HG03196 (cell line): ENCODE results near the gene TRMT112.
A peak's percentile ranks its signal among the peaks of the same experiment; 100 is the strongest.

Experiments
- ATAC-seq: cut with Tn5 transposase; IDR thresholded peaks from one replicate; pipeline ENCODE4 v1.9.1; 2021; ENCODE audit not compliant: unreplicated experiment

TRMT112 gene

DNA sequence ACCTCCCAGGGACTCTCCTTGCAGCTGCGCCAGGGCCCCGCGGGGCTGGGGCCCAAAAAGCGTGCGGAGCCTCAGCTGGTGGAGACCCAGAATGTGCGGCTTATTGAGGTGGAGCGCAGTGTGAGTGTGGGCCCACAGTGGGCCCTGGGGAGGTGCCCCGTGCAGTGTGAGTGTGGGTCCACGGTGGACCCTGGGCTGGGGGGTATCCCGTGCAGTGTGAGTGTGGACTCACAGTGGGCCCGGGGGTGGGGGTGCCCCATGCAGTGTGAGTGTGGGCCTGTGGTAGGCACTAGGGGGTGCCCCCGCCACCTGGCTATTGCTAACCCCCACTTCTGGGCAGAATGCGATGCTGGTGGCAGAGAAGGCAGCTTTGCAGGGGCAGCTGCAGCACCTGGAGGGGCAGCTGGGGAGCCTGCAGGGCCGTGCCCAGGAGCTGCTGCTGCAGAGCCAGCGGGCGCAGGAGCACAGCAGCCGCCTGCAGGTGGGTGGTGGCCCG, 33.8 kb upstream of the TRMT112 start:
- ATAC-seq, result no peak

DNA sequence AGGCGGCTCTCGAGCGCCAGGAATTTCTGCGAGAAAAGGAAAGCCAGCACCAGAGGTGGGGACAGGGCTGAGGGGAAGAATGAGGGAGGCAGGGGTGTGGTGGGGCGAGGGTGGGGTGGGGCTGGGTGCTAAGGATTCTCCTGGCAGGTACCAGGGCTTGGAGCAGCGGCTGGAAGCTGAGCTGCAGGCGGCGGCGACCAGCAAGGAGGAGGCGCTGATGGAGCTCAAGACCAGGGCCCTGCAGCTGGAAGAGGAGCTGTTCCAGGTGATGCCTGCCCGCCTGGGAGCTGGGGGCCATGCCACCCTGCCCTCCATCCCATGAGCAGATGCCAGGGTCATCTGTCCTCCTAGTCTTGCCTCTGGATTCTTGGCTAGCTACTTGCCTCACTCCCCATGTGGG, 32.0 kb upstream of the TRMT112 start:
- ATAC-seq, result no peak

DNA sequence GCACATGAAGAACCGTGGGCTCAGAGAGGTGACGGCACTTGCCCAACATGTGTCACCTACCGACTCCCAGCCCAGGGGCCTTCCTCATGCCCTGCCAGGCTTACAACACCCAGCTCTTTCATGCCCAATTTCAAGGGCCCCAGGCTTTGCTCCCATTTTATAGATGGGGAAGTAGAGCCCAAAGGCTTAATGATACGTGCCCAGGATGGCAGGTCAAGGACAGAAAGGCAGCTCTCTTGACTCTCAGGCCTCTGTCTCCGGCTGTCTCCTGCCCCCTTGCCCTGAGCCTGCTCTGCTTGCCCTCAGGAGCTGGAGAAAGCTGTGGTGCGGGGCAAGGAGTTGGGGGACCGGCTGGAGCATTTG, 31.6 kb upstream of the TRMT112 start:
- ATAC-seq, result no peak

DNA sequence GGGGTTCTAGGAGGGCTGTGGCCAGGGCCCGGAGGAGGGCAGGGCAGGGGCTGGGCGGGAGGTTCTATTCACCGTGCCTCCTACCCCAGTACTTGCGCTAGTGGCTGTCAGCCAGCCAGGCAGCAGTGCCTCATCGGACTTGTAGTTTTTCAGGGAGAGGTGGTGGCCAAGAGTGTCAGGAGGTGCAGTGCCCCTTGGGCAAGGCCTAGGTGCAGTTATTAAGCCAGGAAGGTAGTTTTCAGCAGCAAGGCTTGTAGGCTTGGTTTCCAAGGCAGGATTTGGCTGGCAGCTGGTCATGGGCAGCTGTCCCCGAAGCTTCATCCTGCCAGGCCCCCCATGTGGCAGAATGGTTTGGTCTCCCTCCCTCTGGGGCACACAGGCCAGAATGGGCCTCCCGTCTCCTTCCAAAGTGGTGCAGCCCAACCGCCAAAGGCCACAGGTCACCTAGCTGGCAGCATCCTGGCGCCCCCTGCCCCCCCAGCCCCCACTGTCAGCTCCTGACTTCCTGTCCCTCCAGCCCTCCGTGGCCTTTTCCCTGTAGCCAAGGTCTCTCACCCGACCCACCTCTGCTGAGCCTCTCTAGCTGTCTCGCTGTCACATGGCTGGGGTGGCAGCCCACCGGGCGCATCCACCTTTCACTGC, 31.1 kb upstream of the TRMT112 start:
- no peak for ATAC-seq

DNA sequence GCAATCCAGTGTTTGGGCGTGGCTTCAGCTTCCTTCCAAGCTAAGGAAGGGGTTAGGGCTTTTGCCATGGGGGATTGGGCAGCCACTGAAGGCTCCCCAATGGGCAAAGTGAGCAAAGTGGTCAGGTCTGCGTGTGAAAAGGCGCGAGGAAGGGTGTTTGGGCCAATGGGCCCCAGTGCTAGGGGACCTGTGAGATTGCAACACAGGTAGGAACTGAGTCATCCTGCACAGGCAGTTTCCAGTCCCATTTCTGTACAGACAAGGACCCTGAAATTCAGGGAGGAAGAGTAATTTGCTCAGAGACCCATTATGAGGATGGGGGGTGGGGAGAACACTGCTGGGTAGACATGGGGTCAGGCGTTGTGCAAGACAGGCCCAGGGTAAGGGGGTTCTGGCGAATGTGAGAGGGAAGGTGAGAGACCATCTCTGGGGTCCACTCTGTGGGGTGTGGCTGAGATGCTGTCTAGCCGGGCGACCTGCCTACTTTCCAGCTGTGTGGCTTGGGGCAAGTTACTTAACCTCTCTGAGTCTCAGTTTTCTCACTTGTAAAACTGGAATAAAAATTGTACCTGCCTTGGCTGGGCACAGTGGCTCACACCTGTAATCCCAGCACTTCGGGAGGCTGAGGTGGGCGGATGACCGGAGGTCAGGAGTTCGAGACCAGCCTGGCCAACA, 30.0 kb upstream of the TRMT112 start:
- ATAC-seq, result no peak

DNA sequence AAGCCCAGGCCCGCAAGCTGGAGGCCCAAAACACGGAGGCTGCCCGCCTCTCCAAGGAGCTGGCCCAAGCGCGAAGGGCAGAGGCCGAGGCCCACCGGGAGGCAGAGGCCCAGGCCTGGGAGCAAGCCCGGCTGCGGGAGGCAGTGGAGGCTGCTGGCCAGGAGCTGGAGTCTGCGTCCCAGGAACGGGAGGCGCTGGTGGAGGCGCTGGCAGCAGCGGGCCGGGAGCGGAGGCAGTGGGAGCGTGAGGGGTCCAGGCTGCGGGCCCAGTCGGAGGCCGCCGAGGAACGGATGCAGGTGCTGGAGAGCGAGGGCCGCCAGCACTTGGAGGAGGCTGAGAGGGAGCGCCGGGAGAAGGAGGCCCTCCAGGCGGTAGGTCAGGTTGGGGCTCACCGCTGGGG, 27.4 kb upstream of the TRMT112 start:
- no peak for ATAC-seq

DNA sequence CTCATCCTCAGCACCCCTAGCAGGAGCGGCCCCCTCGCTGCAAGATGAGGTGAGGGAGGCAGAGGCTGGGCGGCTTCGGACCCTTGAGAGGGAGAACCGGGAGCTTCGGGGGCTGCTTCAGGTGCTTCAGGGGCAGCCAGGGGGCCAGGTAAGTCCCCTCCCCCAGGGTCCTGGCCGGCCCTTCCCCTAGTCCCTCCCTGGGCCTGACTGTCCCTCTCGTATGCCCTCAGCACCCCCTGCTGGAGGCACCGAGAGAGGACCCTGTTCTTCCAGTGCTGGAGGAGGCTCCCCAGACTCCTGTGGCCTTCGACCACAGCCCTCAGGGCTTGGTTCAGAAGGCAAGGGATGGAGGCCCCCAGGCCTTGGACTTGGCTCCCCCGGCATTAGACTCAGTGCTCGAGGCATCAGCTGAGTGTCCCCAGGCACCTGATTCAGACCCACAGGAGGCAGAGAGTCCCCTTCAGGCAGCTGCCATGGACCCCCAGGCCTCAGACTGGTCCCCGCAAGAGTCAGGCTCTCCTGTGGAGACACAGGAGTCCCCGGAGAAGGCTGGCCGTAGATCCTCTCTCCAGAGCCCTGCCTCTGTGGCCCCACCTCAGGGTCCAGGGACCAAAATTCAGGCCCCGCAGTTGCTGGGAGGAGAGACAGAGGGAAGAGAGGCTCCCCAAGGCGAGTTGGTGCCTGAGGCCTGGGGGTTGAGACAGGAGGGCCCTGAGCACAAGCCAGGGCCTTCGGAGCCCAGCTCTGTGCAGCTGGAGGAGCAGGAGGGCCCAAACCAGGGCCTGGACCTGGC, 26.6 kb upstream of the TRMT112 start:
- no peak for ATAC-seq

DNA sequence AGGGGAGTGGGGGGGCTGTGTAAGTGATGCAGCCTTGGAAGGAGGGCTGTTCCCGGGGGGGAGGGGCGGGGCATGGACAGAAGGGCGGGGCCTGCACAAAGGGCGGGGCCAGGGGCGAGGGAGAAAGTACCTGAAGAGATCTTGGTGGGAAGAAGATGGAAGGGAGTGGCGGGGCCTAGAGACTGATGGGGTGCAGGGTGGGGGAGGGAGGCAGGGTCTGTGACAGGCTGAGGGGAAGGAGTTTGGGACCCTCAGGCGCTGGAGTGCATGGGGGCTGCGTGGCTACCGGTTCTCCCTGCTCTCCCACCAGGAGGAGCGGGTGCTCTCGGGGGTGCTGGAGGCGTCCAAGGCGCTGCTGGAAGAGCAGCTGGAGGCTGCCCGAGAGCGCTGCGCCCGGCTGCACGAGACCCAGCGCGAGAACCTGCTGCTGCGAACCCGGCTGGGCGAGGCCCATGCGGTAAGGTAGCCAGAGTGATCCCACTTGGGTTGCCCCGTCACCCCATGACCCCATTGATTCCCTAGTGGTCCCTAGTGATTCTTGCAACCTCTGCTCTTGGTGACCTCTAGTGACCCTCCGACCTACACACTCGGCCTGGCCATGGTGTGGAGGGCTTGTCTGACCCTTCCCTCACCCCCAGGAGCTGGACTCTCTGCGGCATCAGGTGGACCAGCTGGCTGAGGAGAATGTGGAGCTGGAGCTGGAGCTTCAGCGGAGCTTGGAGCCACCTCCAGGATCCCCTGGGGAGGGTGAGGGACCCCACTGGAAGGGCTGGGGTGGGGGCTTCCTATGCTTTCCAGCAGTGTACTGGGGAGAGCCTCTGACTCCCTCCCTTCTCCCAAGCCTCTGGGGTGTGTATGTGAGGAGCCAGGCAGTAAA, 25.7 kb upstream of the TRMT112 start:
- ATAC-seq, result no peak

DNA sequence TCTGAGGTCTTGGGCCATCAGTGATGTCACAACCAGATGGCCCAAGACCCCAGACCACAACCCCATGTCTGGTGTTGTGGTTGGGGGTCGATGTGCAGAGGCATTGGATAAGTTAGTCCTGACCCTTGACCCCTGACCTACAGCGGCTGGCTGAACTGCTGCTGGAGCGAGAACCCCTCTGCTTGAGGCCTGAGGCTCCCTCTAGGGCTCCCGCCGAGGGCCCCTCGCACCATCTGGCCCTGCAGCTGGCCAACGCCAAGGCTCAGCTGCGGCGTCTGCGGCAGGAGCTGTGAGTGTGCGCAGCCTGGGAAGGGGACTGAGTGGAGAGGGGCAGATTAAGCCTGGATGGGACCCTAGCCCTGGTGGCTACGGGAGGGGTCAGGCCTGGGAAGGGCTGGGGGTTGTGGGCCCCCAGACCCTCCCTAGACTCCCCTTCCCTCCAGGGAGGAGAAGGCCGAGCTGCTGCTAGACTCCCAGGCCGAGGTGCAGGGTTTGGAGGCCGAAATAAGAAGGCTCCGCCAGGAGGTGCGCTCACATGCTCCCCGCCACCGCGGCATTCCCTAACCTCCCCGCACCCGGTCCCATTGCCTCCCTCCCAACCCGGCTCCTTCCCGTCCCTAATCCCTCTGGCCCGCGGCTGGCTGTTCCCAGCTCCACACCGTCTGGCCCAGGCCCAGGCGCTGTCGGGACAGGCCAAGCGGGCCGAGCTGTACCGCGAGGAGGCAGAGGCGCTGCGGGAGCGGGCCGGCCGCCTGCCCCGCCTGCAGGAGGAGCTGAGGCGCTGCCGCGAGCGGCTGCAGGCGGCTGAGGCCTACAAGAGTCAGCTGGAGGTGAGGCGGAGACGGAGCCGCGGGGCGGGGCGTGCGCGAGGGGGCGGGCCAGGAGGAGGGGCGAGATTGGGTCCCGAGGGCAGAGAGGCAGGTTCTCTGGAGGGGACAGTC, 24.8 kb upstream of the TRMT112 start:
- ATAC-seq, result no peak

DNA sequence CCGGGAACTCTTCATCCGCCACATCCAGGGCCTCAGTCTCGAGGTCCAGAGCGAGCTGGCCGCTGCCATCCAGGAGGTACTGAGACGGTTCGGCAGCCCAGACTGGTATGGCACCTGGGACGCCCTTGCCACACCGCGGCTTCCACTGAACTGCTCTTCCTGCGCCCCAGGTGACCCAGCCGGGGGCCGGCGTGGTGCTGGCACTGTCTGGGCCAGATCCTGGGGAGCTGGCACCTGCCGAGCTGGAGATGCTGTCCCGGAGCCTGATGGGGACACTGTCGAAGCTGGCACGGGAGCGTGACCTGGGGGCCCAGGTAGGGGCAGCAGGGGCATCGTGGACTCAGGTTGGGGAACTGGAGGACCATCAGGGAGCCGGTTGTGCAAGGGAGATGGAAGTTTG, 24.1 kb upstream of the TRMT112 start:
- ATAC-seq, result no peak

DNA sequence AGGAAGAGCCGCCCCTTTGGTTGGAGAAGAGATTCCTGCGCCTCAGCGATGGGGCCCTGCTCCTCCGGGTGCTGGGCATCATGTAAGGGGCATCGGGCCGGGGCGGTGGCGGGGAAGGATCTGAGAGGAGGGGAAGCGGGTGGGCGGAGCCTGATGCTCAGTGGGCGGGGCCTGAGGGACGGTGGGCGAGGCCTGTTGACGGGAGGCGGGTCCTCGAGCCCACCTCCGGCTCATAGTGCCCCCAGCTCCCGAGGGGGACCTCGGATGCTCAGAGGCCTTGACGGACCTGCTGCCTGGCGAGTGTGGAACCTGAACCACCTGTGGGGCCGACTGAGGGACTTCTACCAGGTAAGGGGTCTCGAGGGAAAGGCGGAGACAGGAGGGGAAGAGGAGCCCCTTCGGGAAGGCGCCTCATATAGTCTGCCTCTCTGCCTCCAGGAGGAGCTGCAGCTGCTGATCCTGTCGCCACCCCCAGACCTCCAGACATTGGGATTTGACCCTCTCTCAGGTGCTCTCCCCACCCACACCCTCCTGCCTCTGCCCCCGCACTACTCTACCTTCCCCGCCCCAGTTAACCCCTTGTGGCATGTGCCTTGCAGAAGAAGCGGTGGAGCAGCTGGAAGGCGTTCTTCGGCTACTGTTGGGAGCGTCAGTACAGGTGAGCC, 23.4 kb upstream of the TRMT112 start:
- peak; percentile 38 for ATAC-seq

DNA sequence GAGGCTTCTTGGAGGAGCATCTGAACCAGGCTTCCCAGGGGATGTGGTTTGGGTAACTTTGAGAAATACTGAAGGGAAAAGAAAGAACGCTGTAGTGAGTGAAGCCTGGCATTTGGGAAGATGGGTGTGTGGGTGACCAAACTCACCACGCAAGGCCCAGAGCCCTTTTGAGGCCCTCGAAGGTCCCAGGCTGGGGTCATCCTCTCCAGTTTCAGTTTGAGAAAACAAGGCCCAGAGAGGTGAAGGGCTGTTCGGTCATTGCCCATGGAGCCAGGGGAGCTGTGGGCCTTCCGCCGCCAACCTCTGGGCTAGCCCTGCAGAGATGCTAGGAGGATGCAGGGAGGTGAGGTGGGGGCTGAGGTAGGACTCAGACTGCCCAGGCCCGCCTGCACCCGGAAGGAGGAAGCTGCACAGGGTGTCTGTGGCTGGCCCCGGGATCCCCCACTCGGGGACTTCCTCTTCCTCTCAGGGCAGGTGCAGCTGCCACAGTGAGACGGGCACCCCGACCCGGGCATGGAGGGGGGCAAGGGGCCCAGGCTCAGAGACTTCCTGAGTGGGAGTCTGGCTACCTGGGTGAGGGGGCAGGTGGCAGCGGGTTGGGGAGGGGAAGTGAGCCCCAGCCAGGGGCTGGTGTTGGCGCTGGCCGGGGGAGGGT, 22.5 kb upstream of the TRMT112 start, which contains the start of gene CCDC88B:
CCDC88B (plus strand) TSS at position 451 of the 655 bp plus-strand sequence; CDS start at position 514, 63 bp downstream.
- peak; percentile 52 for ATAC-seq

DNA sequence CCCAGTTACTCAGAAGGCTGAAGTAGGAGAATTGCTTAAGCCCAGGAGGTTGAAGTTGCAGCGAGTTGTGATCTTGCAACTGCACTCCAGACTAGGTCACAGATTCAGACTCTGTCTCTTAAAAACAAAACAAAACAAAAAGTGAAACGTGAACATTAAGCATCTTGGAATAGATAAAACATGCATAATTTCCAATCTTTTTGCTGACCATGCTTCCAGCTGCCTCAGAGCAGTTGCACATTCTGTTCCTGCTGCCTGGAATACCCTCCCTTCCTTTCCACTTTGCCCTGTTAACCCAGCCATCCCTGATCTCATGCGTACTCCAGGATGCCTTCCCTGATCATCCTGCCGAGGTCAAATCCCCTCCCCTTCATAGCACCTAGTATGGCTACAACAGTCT, 21.9 kb upstream of the TRMT112 start:
- no peak for ATAC-seq

DNA sequence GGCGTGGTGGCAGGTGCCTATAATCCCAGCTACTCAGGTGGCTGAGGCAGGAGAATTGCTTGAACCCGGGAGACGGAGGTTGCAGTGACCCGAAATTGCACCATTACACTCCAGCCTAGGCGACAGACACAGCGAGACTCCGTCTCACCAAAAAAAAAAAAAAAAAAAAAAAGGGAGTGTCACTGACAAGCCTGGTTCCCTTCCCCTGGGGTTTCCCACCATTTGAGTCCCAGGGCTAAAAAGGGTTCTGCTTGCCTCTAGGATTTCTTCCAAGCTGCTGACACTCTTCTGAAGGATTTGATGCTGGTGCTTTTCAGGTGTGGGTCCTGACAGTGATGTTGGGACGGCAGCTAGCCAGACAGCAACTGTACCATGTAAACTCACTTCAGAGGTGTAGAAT, 21.4 kb upstream of the TRMT112 start:
- no peak for ATAC-seq

DNA sequence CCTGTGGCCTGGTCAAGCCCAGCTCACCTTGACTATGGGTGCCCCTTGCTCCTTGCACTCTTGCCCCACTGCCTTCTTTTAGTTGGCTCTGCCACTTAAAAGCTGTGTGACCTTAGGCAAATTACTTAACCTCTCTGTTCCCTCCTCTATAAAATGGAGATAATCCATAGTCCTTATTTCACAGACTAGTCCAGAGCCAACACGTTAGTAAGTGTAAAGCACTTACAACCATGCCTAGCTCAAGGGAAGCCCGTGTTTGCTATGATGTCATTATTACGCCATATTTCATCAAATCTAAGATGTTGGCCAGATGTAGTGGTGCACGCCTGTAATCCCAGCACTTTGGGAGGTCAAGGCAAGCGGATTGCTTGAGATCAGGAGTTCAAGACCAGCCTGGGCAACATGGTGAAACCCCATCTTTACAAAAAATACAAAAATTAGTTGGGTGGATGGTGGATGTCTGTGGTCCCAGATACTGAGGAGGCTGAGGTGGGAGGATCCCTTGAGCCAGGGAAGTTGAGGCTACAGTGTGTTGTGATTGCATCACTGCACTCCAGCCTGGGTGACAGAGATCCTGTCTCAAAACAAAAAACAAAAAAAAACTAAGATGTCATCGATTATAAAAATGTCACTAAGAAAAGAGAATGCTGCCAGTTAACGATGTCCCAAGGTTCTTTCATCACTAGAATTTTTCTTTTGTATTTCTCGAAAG, 20.3 kb upstream of the TRMT112 start:
- no peak for ATAC-seq

DNA sequence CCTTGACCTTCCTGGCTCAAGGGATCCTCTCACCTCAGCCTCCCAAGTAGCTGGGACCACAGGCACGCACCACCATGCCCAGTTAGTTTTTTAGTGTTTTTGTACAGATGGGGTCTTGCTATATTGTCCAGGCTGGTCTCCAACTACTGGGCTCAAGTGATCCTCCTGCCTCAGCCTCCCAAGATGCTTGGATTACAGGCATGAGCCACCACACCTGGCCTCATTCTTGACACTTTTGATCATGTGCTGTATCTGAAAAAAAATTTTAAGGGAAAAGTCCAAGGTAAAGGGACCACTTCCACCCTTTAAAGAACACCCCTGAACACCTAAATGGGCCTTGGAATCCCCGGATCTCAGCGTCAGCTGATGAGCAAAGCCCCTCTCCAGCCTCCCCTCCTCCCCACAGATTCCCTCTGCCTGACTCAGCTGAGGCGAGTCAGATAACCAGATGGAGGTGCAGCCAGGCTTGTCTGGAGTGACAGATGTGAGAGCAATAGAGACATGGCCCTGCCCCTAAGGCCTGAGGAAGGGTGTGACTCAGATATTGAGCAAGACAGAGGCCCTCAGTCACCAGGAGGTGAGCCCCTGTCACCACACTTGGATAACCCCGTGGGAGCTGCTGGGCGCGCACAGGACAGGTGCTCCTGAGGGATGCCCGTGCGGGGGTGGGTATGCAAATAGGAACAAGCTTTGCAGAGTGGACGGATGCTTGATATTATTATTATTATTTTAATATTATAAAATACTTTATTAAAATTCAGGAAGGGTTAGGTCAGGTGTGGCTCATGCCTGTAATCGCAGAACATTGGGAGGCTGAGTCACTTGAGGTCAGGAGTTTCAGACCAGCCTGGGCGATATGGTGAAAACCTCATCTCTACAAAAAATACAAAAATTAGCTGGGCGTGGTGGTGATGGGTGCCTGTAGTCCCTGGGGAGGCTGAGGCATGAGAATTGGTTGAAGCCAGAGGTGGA, 17.7 kb upstream of the TRMT112 start:
- ATAC-seq, result peak; percentile 73

DNA sequence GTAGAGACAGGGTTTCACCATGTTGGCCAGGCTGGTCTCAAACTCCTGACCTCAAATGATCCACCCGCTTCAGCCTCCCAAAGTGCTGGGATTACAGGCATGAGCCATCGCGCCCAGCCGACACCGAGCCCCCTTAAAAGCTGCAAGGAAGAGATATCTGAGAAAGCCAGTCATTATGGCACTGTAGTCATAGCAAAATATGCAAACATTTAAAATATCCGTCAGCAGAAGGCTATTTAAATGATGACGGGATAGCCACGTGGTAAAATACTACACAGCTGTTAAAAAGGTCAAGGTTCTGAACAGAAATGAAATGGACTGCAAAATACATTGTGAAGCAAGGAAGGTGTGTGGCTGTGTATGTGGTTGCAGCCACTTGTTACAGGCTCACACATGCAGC, 16.2 kb upstream of the TRMT112 start:
- no peak for ATAC-seq
